GM19452 (cell line): ENCODE measurements around the gene E4F1.
"Not testable (repeated sequence)": the region's sequence is repeated elsewhere in the genome, so short reads cannot be mapped to it uniquely, and the experiment has no call there.

Experiments
- ATAC-seq: cut with Tn5 transposase; IDR thresholded peaks from one replicate; pipeline ENCODE4 v1.9.1; 2021; ENCODE audit not compliant: unreplicated experiment

The E4F1 gene

GRCh38 chr16:2188395-2188794 lies 35.0 kb upstream of the E4F1 start:
- ATAC-seq = no peak

- no peak for ATAC-seq
These were observed 34.0 kb upstream of the E4F1 start for GRCh38 chr16:2189252-2189893.

GRCh38 chr16:2190002-2190658 lies 33.3 kb upstream of the E4F1 start:
- ATAC-seq = no peak

- ATAC-seq = no peak
These were observed 32.5 kb upstream of the E4F1 start for GRCh38 chr16:2190659-2191445.

- ATAC-seq = no peak
These were observed 32.0 kb upstream of the E4F1 start for GRCh38 chr16:2191446-2191706.

GRCh38 chr16:2194166-2194834 lies 29.1 kb upstream of the E4F1 start:
- no peak for ATAC-seq

- no peak for ATAC-seq
These were observed 28.5 kb upstream of the E4F1 start for GRCh38 chr16:2194852-2195321.

- ATAC-seq = no peak
These were observed 27.8 kb upstream of the E4F1 start for GRCh38 chr16:2195322-2196161.

GRCh38 chr16:2196162-2196980 lies 27.0 kb upstream of the E4F1 start, which contains the start of gene CASKIN1:
CASKIN1 (minus strand) TSS chr16:2196605; CDS start chr16:2196432, 173 bp downstream.
- no peak for ATAC-seq

GRCh38 chr16:2196981-2197511 lies 26.3 kb upstream of the E4F1 start:
- ATAC-seq = no peak

- ATAC-seq = no peak
These were observed 25.6 kb upstream of the E4F1 start for GRCh38 chr16:2197765-2198164.

- no peak for ATAC-seq
These were observed 25.1 kb upstream of the E4F1 start for GRCh38 chr16:2198283-2198682.

GRCh38 chr16:2199095-2199494 lies 24.3 kb upstream of the E4F1 start:
- no peak for ATAC-seq

GRCh38 chr16:2199621-2200139 lies 23.7 kb upstream of the E4F1 start:
- no peak for ATAC-seq

- no peak for ATAC-seq
These were observed 23.1 kb upstream of the E4F1 start for GRCh38 chr16:2200313-2200712.

- ATAC-seq = not testable (repeated sequence)
These were observed 20.2 kb upstream of the E4F1 start for GRCh38 chr16:2203119-2203688.

- no peak for ATAC-seq
These were observed 18.8 kb upstream of the E4F1 start for GRCh38 chr16:2204416-2205103.
